Activated CD8-positive, alpha-beta T cell treated with anti-CD3 and anti-CD28 coated beads, Interleukin-2, amount 10 ng/mL, durations not matched to agents 7 days and 5 days (primary cell): ENCODE data around the gene TNFRSF1A. TPM values are rescaled to one million over a fixed set of nuclear protein-coding genes. Genes with fewer than 3 reads are reported as not detected.
A peak's percentile ranks its signal among the peaks of the same experiment; 100 is the strongest.
"Not testable (repeated sequence)": the region's sequence is repeated elsewhere in the genome, so short reads cannot be mapped to it uniquely, and the experiment has no call there.

ENCODE experiments used
- ATAC-seq: fragments of 150-1000 bp; cut with Tn5 transposase; one replicate; pipeline ENCODE4 v1.10.0; 2021; ENCODE audit warnings: moderate library complexity
- CTCF ChIA-PET: fragments of 350-600 bp; sonication (Branson Sonifier 250); formaldehyde crosslinking; loops from one replicate; lab custom pipeline; 2021; ENCODE audit warnings: antibody characterized with exemption; lab: Charles Lee
- POLR2A ChIA-PET: fragments of 350-600 bp; sonication (Branson Sonifier 250); formaldehyde crosslinking; loops from one replicate; lab custom pipeline; 2021; ENCODE audit warnings: antibody characterized with exemption; lab: Charles Lee
- DNase-seq: peaks from one replicate; pipeline ENCODE4 v3.0.0-alpha.2; 2020
- H3K27ac Mint-ChIP-seq: one replicate; pipeline ENCODE4 v1.8.0; 2021; ENCODE audit warnings: mild to moderate bottlenecking, mixed read lengths
- H3K27me3 Mint-ChIP-seq: one replicate; pipeline ENCODE4 v1.8.0; 2021; ENCODE audit warnings: low read depth, mixed read lengths
- H3K36me3 Mint-ChIP-seq: one replicate; pipeline ENCODE4 v1.8.0; 2021; ENCODE audit warnings: low read depth, mixed read lengths
- H3K4me1 Mint-ChIP-seq: one replicate; pipeline ENCODE4 v1.8.0; 2021; ENCODE audit warnings: low read depth, mixed read lengths
- H3K4me3 Mint-ChIP-seq: one replicate; pipeline ENCODE4 v1.8.0; 2021; ENCODE audit warnings: mild to moderate bottlenecking, mixed read lengths
- H3K9me3 Mint-ChIP-seq: one replicate; pipeline ENCODE4 v1.8.0; 2022; ENCODE audit warnings: mixed read lengths; ENCODE audit not compliant: insufficient read depth
- total RNA-seq, 2 experiments: library from RNA; stranded (reverse); gene quantifications; one replicate each; pipeline ENCODE4 v1.2.3, GENCODE V29; 2021

The TNFRSF1A gene
- total RNA-seq, 2 experiments from 2014 or later = 58.8 to 63.4 TPM

DNA sequence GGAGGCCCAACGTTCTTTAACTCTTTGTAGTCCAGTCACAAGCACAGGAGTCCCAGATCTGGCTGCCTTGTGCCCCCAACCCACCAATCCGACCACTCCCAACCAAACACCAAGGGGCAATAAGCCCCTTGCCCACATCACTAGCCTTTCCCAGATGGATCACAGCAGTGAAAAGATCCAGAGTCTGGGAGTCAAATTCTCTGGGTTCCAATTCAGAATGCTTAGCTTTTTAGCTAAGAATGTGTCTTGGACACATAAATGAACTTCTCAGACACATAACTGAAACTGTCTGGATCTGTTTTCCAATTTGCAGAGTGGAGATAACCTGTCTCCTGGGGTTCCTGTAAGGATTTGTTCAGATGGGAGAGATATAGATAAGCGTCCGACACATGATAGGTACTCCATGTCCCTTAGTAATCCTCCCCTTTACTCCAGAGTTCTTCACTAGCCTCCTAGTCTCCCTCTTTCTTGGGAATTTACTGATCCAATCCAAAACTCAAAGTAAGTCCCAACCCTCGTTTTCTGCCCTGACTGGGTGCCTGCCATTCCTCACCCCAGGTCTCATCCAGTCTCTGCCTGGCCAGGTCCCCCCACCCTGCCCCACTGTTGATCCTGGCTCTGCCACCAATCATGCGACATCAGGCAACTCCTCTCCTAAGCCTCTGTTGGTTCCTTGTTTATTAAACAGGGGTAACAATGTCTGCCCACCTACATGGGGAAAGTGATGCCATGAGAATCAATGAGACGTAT lies 439 bp upstream of the TNFRSF1A start:
- Mint-ChIP-seq H3K27me3 (no peaks in the 10 kb centered on the region), H3K9me3 (no peaks in the 10 kb centered on the region), H3K4me1 (peaks cover 45% of the 10 kb centered on the region), H3K4me3 (no peak overlapping the region), H3K27ac (no peak overlapping the region), H3K36me3 (peaks cover 5% of the 10 kb centered on the region)
- ATAC-seq (no peak), DNase-seq (no peak)
- ChIA-PET CTCF (interaction anchor here (0.9 to 1.6 kb wide), 5 partner anchors 16 to 27 kb away, joined by 3 to 7 read pairs (median 4); no protein-coding TSS in a partner anchor), POLR2A (interaction anchor here (1.2 kb wide), 1 partner anchor 21 kb away, joined by 3 read pairs; no protein-coding TSS in a partner anchor)

DNA sequence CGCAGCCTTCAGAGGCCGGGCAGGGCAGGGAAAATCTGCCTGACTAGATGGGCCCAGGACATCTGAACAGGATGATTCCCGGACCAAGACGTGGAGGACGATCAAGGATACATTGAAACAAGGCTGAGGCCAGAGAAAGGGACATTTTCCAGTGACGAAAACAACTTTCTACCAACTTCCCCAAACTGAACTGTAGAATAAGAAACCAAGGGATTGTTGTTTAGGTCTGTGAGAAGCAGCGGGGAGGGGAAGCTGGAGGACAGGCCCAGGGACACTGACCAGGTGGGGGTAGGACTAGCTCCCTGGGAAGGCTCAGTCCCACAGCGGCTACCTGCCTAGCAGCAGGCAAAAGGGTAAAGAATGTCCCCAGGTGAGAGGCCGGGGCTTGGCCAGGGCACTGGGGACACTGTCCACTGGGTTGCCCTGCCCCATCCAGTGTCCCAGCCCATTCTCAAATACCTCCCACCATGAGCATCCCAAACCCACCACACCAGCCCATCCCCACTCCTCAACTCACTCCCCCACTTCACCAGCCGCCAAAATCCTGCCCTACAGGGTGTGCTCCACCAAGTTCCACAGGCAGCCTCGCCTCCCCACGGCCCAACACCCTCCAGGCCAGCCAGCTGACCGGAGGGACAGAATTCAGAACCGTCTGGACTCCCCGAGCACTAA lies 995 bp downstream of the TNFRSF1A start:
- no peak for DNase-seq
- peaks cover 5% of the 10 kb centered on the region for H3K36me3 Mint-ChIP-seq
- no peak overlapping the region for H3K27ac Mint-ChIP-seq
- no peak overlapping the region for H3K4me3 Mint-ChIP-seq
- POLR2A ChIA-PET = interaction anchor here (1.2 to 2.6 kb wide), 2 partner anchors 22 to 129 kb away, joined by 3 to 11 read pairs; partner anchors contain the start of gene VAMP1
- no peaks in the 10 kb centered on the region for H3K27me3 Mint-ChIP-seq
- ATAC-seq = no peak
- CTCF ChIA-PET = interaction anchor here (1.6 to 10.0 kb wide), 4 partner anchors 17 to 124 kb away, joined by 4 to 176 read pairs (median 52); no protein-coding TSS in a partner anchor
- no peaks in the 10 kb centered on the region for H3K9me3 Mint-ChIP-seq
- peaks cover 30% of the 10 kb centered on the region for H3K4me1 Mint-ChIP-seq

DNA sequence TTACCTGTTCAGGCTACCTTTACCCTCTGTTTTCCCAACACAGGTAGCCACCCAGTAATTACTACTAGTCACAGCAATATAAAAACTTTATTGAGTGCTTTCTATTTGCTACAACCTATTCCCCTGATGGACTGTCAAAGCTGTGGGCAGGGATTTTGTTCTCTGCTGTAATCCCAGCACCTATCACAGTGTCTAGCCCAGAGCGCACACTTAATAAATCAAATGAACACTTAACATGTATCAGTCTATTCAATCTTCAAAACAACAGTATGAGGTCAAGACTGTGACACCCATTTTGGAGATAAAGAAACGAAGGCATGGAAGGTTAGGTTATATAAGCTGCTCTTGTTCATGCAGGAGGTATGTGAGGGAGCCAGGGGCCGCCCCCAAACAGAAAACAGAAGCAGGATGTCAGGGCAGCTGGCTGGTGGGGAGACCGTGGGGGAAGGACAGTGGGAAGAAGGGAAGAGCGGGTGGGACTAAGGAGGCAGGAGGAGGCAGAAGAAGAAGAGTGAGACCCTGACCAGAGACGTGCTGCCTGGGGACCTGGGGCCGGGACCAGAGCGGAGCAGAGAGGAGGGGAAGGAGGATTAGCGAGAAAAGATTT lies 1.7 kb downstream of the TNFRSF1A start:
- Mint-ChIP-seq H3K4me3 (no peak overlapping the region), H3K4me1 (peaks cover 23% of the 10 kb centered on the region), H3K9me3 (no peaks in the 10 kb centered on the region), H3K27me3 (no peaks in the 10 kb centered on the region), H3K36me3 (peaks cover 9% of the 10 kb centered on the region), H3K27ac (no peak overlapping the region)
- ATAC-seq (no peak), DNase-seq (peak; percentile 41)
- ChIA-PET POLR2A (interaction anchor here (0.6 to 2.6 kb wide), 8 partner anchors 8 to 130 kb away, joined by 3 to 11 read pairs (median 4); partner anchors contain the start of gene VAMP1), CTCF (interaction anchor here (0.7 to 10.0 kb wide), 9 partner anchors 10 to 529 kb away, joined by 3 to 176 read pairs (median 9); partner anchors contain the start of genes MRPL51 and VAMP1)

DNA sequence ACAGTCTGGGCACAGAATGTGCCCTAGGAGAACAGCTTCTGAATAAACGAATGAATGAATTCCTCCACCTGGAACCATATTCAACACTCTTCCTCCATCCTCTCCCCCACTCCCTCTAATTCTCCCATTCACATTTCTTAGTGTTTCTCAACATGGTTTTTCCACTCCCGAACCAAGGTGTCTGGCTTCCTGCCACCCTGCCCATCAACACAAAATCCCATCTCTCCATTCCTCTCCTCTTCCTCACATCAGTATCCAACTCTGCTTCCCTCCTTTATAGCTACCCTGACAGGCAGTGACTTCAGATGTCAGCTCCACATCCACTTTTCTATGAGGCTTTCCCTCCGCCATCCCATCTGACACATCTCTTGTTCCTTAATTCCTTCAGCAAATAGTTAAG lies 2.9 kb downstream of the TNFRSF1A start:
- no peaks in the 10 kb centered on the region for H3K27me3 Mint-ChIP-seq
- no peaks in the 10 kb centered on the region for H3K9me3 Mint-ChIP-seq
- H3K36me3 Mint-ChIP-seq = peaks cover 20% of the 10 kb centered on the region
- ATAC-seq (no peak), DNase-seq (no peak)
- H3K4me1 Mint-ChIP-seq = peaks cover 21% of the 10 kb centered on the region
- CTCF ChIA-PET = interaction anchor here (1.2 to 10.0 kb wide), 10 partner anchors 11 to 199 kb away, joined by 4 to 176 read pairs (median 8); partner anchors contain the start of gene VAMP1
- H3K4me3 Mint-ChIP-seq = no peak overlapping the region
- POLR2A ChIA-PET = interaction anchor here (0.6 to 2.6 kb wide), 9 partner anchors 9 to 131 kb away, joined by 3 to 11 read pairs (median 4); partner anchors contain the start of genes TAPBPL and VAMP1
- H3K27ac Mint-ChIP-seq = no peak overlapping the region

DNA sequence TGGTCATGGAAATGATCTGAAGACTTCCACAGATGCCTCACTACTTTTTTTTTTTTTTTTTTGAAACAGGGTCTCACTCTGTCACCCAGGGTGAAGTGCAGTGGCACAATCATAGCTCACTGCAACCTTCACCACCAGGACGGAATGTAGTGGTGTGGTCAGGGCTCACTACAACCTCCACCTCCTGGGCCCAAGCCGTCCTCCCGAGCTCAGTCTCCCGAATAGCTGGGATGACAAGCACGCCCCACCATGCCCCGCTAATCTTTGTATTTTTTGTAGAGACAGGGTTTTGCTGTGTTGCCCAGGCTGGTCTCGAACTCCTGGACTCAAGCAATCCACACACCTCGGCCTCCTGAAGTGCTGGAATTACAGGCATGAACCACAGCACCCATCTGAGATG lies 3.3 kb downstream of the TNFRSF1A start:
- ChIA-PET CTCF (interaction anchor here (1.2 to 10.0 kb wide), 10 partner anchors 11 to 200 kb away, joined by 4 to 176 read pairs (median 10); partner anchors contain the start of gene VAMP1), POLR2A (interaction anchor here (0.9 to 3.2 kb wide), 3 partner anchors 28 to 132 kb away, joined by 3 to 19 read pairs (median 11); partner anchors contain the start of gene VAMP1)
- H3K27ac Mint-ChIP-seq, DNase-seq, H3K27me3 Mint-ChIP-seq, ATAC-seq, H3K9me3 Mint-ChIP-seq, H3K4me3 Mint-ChIP-seq: not testable (repeated sequence)
- peaks cover 24% of the 10 kb centered on the region for H3K36me3 Mint-ChIP-seq
- H3K4me1 Mint-ChIP-seq = peaks cover 18% of the 10 kb centered on the region

DNA sequence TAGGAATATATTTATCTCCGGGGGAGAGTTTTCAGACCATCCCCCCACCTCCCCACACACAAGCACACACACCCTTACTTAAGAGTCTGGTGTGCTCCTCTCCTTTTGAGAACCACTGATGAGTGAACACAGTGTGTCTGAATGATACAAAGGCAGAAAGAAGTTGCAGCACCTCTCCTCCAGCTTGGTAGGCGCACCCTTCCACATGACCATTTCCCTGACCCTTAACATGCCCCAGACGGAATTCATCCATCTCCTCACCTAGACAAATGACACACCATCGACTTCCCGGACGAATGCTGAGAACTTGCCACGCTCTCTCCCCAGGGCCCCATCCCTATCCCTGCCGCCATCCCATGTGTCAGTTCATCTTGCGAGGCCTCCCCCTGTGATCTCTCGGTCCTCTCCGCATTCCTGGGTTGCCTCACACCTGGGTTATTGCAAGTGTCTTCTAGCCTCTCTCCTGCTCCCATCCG lies 3.9 kb downstream of the TNFRSF1A start:
- peaks cover 13% of the 10 kb centered on the region for H3K4me1 Mint-ChIP-seq
- H3K36me3 Mint-ChIP-seq = peaks cover 30% of the 10 kb centered on the region
- ChIA-PET POLR2A (interaction anchor here (3.2 kb wide), 1 partner anchor 124 kb away, joined by 19 read pairs; no protein-coding TSS in a partner anchor), CTCF (interaction anchor here (1.6 to 10.0 kb wide), 8 partner anchors 11 to 127 kb away, joined by 6 to 176 read pairs (median 32); no protein-coding TSS in a partner anchor)
- no peak overlapping the region for H3K27ac Mint-ChIP-seq
- no peaks in the 10 kb centered on the region for H3K9me3 Mint-ChIP-seq
- ATAC-seq (no peak), DNase-seq (peak; percentile 50)
- no peaks in the 10 kb centered on the region for H3K27me3 Mint-ChIP-seq
- no peak overlapping the region for H3K4me3 Mint-ChIP-seq

DNA sequence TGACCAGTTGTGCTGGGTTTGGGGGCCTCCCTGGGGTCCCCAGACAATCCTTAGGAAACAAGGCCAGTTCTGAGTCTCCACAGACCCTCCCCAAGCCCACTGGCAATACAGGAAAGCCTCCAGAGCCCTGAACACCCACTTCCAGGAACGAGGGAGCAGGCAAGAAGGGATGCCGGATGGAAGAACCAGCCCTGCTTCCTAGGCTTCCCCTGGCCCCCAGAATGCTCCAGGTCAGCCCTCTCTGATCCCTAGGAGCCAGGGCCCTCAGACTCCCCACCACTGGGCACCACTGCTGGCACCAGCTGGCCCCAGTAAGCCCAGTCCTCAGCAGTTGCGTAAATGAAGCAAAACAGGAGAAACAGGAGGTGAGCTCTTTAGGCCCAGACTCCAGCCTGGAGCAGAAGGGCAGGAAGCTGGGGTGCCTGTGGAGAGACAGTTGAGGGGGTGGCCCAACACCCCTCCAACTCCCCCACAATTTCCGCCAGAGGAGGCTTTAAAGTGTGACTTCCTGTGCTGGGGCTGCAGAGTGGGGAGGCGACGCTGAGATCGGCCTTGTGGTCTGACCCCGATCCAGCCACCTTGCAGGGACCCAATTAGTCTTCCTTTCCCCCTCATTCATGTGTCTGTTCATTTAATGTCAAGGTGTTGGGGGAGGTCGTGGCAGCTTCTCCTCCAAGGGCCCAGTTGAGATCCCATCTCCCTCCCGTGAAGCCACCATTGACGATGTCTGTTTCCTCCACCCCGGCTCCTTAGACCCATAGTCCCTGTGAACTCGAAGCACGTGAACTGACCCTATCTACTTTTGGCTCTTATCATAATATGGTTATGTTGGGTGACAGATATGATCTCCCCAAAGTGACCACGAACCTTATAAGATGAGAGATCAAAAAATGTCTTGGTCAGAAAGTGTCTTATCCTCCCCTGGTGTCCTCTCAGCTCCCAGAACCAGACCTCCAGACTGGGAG lies 4.7 kb downstream of the TNFRSF1A start:
- Mint-ChIP-seq H3K4me3 (no peak overlapping the region), H3K9me3 (no peaks in the 10 kb centered on the region), H3K27me3 (no peaks in the 10 kb centered on the region), H3K36me3 (peaks cover 38% of the 10 kb centered on the region), H3K27ac (no peak overlapping the region), H3K4me1 (peaks cover 5% of the 10 kb centered on the region)
- ChIA-PET CTCF (interaction anchor here (0.7 to 10.0 kb wide), 16 partner anchors 9 to 201 kb away, joined by 3 to 176 read pairs (median 12); partner anchors contain the start of genes TAPBPL and VAMP1), POLR2A (interaction anchor here (0.9 to 3.6 kb wide), 9 partner anchors 8 to 133 kb away, joined by 4 to 19 read pairs (median 10); partner anchors contain the start of genes TAPBPL and VAMP1)
- peak; percentile 40 for ATAC-seq
- peak; percentile 87 for DNase-seq

DNA sequence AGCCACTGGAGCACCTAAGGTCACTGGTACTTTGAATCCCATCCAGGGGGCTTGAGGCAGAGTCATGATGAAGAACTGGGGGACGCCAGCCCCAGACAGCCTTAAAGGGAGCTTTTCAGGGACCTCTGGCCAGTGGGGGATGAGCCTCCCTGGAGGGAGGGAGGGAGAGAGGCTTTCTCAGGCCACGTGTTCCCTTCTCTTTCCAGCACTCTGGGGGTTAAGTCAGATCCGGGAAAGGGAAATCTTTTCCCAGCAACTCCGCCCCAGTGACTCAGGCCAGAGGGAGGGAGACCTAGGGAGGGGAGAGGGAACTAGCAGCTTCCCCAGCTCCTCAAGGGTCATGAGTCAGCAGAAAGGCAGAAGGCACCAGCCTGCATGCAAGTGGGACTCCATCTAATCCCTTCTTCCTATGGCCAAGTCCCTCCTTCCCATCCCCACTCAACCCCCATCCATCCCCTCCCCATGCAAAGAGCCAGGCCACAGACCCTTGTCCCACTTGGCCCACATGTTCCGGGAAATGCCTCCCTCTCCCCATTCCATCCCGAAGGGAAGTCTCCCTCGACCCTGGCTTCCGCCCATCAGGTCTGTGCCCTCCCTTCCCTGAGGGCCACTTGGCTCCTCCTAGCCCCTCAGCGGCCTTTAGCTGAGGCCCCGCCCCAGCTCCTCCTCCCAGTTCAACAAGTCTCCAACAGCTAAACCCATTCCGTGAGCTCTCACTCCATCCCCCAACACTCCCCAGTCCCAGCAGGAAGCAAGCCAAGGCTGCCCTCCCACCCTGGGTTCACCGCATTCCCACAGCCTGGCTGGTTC lies 5.6 kb downstream of the TNFRSF1A start:
- H3K4me1 Mint-ChIP-seq = peaks cover 3% of the 10 kb centered on the region
- peaks cover 41% of the 10 kb centered on the region for H3K36me3 Mint-ChIP-seq
- CTCF ChIA-PET = interaction anchor here (0.7 to 10.0 kb wide), 23 partner anchors 9 to 204 kb away, joined by 3 to 176 read pairs (median 9); partner anchors contain the start of genes CD27, GAPDH, TAPBPL and VAMP1
- no peaks in the 10 kb centered on the region for H3K9me3 Mint-ChIP-seq
- ATAC-seq = peak; percentile 57
- H3K27ac Mint-ChIP-seq = no peak overlapping the region
- POLR2A ChIA-PET = interaction anchor here (0.9 to 3.6 kb wide), 12 partner anchors 9 to 134 kb away, joined by 4 to 19 read pairs (median 10); partner anchors contain the start of genes TAPBPL and VAMP1
- no peak overlapping the region for H3K4me3 Mint-ChIP-seq
- no peaks in the 10 kb centered on the region for H3K27me3 Mint-ChIP-seq
- peak; percentile 86 for DNase-seq

DNA sequence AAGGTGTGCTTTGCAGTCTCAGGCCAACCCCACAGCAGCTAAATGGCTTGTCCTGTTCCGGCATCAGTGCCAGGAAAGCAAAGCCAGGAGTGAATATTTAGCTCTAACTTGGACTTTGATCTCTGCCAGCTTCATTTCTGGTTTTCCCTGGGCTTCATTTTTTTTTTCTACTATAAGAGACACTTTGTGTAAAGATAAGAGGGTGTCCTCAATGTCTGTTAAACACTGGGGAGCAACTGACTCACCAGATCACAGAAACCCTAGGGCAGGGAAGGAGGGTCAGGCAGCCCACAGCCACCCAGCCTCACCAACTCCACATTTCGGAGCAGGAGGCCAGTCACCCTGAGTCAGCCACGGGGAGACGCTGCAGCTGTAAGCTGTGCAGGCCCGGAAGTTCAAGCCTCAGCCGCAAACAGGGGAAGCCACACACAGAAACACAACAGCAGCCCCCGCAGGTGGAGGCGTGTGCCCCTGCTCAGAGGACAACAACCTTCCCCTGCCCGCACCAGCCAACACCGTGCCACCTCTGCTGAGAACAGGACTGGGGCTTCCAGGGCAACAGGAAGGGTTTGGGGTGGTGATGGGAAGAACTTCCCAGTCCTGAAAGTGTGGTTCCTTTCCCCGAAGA lies 6.3 kb downstream of the TNFRSF1A start:
- H3K9me3 Mint-ChIP-seq = no peaks in the 10 kb centered on the region
- peaks cover 9% of the 10 kb centered on the region for H3K4me1 Mint-ChIP-seq
- no peak overlapping the region for H3K27ac Mint-ChIP-seq
- H3K27me3 Mint-ChIP-seq = no peaks in the 10 kb centered on the region
- ATAC-seq = peak; percentile 67
- POLR2A ChIA-PET = interaction anchor here (0.6 to 3.6 kb wide), 16 partner anchors 9 to 773 kb away, joined by 3 to 19 read pairs (median 5); partner anchors contain the start of genes MRPL51, TAPBPL and VAMP1
- peaks cover 44% of the 10 kb centered on the region for H3K36me3 Mint-ChIP-seq
- H3K4me3 Mint-ChIP-seq = no peak overlapping the region
- CTCF ChIA-PET = interaction anchor here (0.6 to 10.0 kb wide), 36 partner anchors 8 to 347 kb away, joined by 3 to 176 read pairs (median 6); partner anchors contain the start of genes CD27, TAPBPL and VAMP1
- DNase-seq = peak; percentile 93
